Natural killer cell (primary cell): ENCODE measurements around the gene STEAP2. TPM values are rescaled to one million over a fixed set of nuclear protein-coding genes. Genes with fewer than 3 reads are reported as not detected.

Experiments
- ATAC-seq, 3 donors: fragments of 150-1000 bp in 2 of 3; fragments of 200-7000 bp in 1 of 3; cut with Tn5 transposase; 1 replicate in 1 of 3; 2 replicates in 2 of 3; pipeline ENCODE4 v1.10.0; 2021; ENCODE audit warnings: mild to moderate bottlenecking in 2 of 3, moderate library complexity in 2 of 3
- DNase-seq, 2 donors: peaks; one replicate each; pipeline versions ENCODE4 v3.0.0 to v3.0.0-alpha.2; 2013 to 2021; ENCODE audit warnings: mixed read lengths in 1 of 2
- H3K27ac ChIP-seq: one replicate; pipeline ENCODE4 v1.5.1; 2013; ENCODE audit warnings: mild to moderate bottlenecking, low read length
- H3K27me3 ChIP-seq: one replicate; pipeline ENCODE4 v1.6.1; 2013; ENCODE audit warnings: low read length; ENCODE audit not compliant: control insufficient read depth, insufficient read depth
- H3K36me3 ChIP-seq: one replicate; pipeline ENCODE4 v1.6.1; 2013; ENCODE audit warnings: low read length; ENCODE audit not compliant: control insufficient read depth, insufficient read depth
- H3K4me1 ChIP-seq: one replicate; pipeline ENCODE4 v1.6.1; 2013; ENCODE audit warnings: low read length; ENCODE audit not compliant: control insufficient read depth, insufficient read depth
- H3K4me3 ChIP-seq: one replicate; pipeline ENCODE4 v1.5.1; 2013; ENCODE audit warnings: low read length
- H3K9me3 ChIP-seq: one replicate; pipeline ENCODE4 v1.6.1; 2013; ENCODE audit warnings: low read length; ENCODE audit not compliant: control insufficient read depth, insufficient read depth
- H3K27ac Mint-ChIP-seq, 2 donors: one replicate each; pipeline ENCODE4 v1.8.0; 2022; ENCODE audit warnings: mild to moderate bottlenecking in 2 of 2, mixed read lengths in 2 of 2, moderate library complexity in 1 of 2
- H3K27me3 Mint-ChIP-seq, 2 donors: one replicate each; pipeline ENCODE4 v1.8.0; 2022; ENCODE audit warnings: low read depth in 2 of 2, mixed read lengths in 2 of 2
- H3K36me3 Mint-ChIP-seq: one replicate; pipeline ENCODE4 v1.8.0; 2022; ENCODE audit warnings: mixed read lengths
- H3K4me1 Mint-ChIP-seq, 2 donors: one replicate each; pipeline ENCODE4 v1.8.0; 2022; ENCODE audit warnings: mixed read lengths in 2 of 2
- H3K4me3 Mint-ChIP-seq: one replicate; pipeline ENCODE4 v1.8.0; 2022; ENCODE audit warnings: mild to moderate bottlenecking, moderate library complexity, mixed read lengths
- H3K9me3 Mint-ChIP-seq, 2 donors: one replicate each; pipeline ENCODE4 v1.8.0; 2022; ENCODE audit warnings: mixed read lengths in 2 of 2
- WGBS: methylation state at CpG from one replicate; pipeline ENCODE4 v1.1.7; 2013; ENCODE audit warnings: missing lambda C conversion rate; ENCODE audit not compliant: insufficient coverage; 5-methylcytosine and 5-hydroxymethylcytosine counted together
- intact Hi-C: fragments of 100-400 bp; cut with micrococcal nuclease; formaldehyde crosslinking; loops from one replicate; pipeline ENCODE4 v1.14.2; 2022
- total RNA-seq, 4 donors: library from RNA; stranded (reverse); fragments of 120-200 nt in 1 of 4; gene quantifications; one replicate each; pipeline versions ENCODE4 v1.2.3 to v1.2.4, GENCODE V29; 2013 to 2022
- TF ChIP-seq, protein P1 (sequence below): fragments of 200-600 bp; IDR thresholded peaks from one replicate; pipeline ENCODE4 v1.8.0; 2022; ENCODE audit warnings: antibody characterized with exemption

Gene STEAP2
- total RNA-seq, 3 donors from 2014 or later (not counting 1 experiment from before 2014, with no cell fraction given), result 0.05 to 0.16 TPM; not detected in 1

DNA sequence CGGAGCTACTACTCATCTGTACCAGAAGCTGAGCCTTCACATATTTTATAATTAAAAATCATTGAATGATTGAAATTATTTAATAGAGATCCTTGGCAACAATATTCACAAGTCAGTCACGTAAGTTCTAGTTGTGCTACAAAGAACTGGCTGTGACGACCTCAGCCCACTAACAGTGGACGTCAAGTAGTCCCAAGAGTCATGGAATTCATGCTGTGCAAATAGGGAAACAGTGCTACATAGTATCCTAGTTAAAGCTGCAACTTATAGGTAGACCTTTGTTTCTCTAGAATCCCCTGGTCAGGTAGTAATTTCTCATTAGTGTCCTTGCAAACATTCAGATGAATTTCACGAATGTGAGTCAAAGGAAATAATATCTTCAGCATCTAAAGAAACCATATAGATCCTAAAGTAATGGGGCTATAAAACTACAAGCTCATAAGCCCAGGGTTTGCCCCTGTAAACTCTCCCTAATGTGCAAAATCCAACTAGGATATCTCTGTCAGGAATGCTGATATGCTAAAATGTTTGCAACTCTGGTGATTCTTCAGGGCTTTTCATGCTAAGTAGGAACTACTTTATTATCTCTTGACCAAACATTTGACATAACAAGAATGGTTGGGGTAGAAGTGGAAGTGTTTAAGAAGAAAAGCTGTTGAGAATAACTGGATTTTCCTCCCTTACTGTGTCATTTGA is 64.6 kb downstream of the STEAP2 start:
- WGBS, result 98% methylated on average over 3 of the region's 5 CpGs
- no peaks in the 10 kb centered on the region for H3K9me3 Mint-ChIP-seq
- ATAC-seq (no peak), DNase-seq (no peak)
- H3K27ac Mint-ChIP-seq, result no peak overlapping the region
- no peak overlapping the region for H3K4me3 ChIP-seq
- H3K36me3 ChIP-seq, result no peaks in the 10 kb centered on the region
- H3K9me3 ChIP-seq, result no peaks in the 10 kb centered on the region
- no peak overlapping the region for H3K4me3 Mint-ChIP-seq
- H3K36me3 Mint-ChIP-seq, result no peaks in the 10 kb centered on the region
- no peaks in the 10 kb centered on the region for H3K27me3 Mint-ChIP-seq
- TF ChIP-seq, protein P1, sequence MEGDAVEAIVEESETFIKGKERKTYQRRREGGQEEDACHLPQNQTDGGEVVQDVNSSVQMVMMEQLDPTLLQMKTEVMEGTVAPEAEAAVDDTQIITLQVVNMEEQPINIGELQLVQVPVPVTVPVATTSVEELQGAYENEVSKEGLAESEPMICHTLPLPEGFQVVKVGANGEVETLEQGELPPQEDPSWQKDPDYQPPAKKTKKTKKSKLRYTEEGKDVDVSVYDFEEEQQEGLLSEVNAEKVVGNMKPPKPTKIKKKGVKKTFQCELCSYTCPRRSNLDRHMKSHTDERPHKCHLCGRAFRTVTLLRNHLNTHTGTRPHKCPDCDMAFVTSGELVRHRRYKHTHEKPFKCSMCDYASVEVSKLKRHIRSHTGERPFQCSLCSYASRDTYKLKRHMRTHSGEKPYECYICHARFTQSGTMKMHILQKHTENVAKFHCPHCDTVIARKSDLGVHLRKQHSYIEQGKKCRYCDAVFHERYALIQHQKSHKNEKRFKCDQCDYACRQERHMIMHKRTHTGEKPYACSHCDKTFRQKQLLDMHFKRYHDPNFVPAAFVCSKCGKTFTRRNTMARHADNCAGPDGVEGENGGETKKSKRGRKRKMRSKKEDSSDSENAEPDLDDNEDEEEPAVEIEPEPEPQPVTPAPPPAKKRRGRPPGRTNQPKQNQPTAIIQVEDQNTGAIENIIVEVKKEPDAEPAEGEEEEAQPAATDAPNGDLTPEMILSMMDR, result no peak
- H3K4me1 ChIP-seq, result no peaks in the 10 kb centered on the region
- H3K4me1 Mint-ChIP-seq, result no peaks in the 10 kb centered on the region
- intact Hi-C loops, result no loop called here
- no peak overlapping the region for H3K27ac ChIP-seq
- no peaks in the 10 kb centered on the region for H3K27me3 ChIP-seq

Other genes starting within 250 kb of the STEAP2 start
- gene STEAP1, start 57.3 kb upstream of the STEAP2 start, total RNA-seq, result not detected
- gene CFAP69, start 33.4 kb downstream of the STEAP2 start, total RNA-seq, result under 1 TPM in 1 of 3 donors, not detected in 2; 0.13 TPM
- not detected for gene FAM237B, start 109.6 kb downstream of the STEAP2 start, total RNA-seq
- 10 to 100 TPM; 15.2 to 19.6 (median 19.2) TPM for gene GTPBP10, start 135.0 kb downstream of the STEAP2 start, total RNA-seq
- gene CLDN12, start 191.7 kb downstream of the STEAP2 start, total RNA-seq, result under 1 TPM; 0.68 to 0.86 (median 0.71) TPM